ENCODE measurements around the gene SOX2.

Gene SOX2

DNA sequence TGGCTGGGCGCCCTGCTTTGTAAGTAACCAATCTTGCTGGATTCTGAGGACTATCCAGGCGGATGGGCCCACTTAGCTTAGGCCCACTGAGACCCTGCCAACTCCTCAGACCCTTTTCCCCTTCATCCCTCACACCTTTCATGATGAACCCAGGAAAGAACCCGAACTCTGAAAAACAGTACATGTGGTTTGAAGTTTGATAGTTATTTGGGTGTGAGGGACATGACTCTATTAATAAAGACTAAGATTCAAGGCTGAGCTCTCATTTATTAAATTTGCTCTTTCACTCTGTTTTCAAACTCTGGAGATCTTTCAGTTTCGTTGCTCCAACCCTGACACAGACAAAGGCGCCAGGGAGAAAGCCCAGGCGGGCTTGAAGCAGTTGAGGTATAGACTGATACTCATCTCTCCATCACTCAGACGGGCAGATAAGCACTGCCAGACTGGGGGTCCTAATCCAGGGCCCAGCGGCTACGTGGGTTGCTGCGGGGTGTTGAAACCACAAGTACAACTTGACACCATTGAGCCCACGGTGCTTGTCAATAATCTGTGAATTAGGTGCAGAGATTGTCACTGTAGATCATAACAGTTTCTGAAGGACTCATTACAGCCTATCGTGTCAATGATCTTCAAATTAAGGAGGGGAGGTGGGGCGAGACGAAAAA lies 7.2 kb upstream of the SOX2 start:
- no peak for DNase-seq (ENCODE audit: low spot score)
- in situ Hi-C loops (cut with MboI; ENCODE audit: low pct_unique_long_range_greater_than_20kb, low sequenced_read_pairs, unreplicated experiment) = loop anchor here (10.0 to 25.0 kb wide), 2 partner anchors 558 to 980 kb away; no protein-coding TSS in a partner anchor
- TF ChIP-seq, protein P1, sequence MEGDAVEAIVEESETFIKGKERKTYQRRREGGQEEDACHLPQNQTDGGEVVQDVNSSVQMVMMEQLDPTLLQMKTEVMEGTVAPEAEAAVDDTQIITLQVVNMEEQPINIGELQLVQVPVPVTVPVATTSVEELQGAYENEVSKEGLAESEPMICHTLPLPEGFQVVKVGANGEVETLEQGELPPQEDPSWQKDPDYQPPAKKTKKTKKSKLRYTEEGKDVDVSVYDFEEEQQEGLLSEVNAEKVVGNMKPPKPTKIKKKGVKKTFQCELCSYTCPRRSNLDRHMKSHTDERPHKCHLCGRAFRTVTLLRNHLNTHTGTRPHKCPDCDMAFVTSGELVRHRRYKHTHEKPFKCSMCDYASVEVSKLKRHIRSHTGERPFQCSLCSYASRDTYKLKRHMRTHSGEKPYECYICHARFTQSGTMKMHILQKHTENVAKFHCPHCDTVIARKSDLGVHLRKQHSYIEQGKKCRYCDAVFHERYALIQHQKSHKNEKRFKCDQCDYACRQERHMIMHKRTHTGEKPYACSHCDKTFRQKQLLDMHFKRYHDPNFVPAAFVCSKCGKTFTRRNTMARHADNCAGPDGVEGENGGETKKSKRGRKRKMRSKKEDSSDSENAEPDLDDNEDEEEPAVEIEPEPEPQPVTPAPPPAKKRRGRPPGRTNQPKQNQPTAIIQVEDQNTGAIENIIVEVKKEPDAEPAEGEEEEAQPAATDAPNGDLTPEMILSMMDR (IDR thresholded peaks at IDR 0.05; ENCODE audit: extremely low read depth, insufficient read depth, missing control alignments) = no peak

DNA sequence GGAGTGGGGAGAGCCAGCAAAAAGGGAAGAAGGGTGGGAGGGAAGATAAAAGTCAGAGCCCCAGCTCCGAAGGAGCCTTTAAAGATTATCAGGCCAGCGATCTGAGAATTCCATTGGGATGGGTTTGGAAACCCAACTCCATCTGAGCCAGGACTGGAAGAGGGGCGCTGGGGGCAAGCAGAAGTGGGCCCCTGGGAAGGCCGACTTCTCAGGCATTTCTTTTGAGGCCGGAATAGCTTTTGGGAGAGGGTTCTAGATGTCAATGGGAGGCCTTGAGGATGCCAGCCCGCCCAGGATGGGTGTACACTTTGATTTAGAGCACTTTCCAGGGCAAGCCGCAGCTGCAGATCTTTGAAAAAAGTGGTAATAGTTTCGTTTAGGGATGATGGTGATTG lies 6.6 kb upstream of the SOX2 start:
- TF ChIP-seq, protein P1 (IDR thresholded peaks at IDR 0.05; ENCODE audit: extremely low read depth, insufficient read depth, missing control alignments) = no peak
- in situ Hi-C loops (cut with MboI; ENCODE audit: low pct_unique_long_range_greater_than_20kb, low sequenced_read_pairs, unreplicated experiment) = loop anchor here (10.0 to 25.0 kb wide), 2 partner anchors 557 to 980 kb away; no protein-coding TSS in a partner anchor
- no peak for DNase-seq (ENCODE audit: low spot score)

DNA sequence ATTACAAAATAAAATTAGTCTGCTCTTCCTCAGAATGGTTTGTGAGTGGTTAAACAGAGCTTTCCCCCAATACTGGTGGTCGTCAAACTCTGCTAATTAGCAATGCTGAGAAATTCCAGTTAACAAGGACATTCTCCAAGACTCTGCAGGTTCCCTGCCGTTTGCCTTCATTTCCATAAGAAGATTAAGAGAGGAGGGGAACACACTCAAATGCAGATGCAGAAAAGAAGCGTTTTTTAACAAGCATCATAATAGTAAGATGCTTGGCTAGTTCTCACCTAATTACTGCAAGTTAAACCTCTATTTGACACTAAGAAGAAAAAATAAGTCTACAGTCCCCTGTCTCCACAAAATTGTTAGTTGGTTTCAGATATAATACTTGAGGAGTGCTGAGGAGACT lies 3.7 kb upstream of the SOX2 start:
- in situ Hi-C loops (cut with MboI; ENCODE audit: low pct_unique_long_range_greater_than_20kb, low sequenced_read_pairs, unreplicated experiment) = loop anchor here (10.0 to 25.0 kb wide), 2 partner anchors 554 to 977 kb away; no protein-coding TSS in a partner anchor
- DNase-seq (ENCODE audit: low spot score) = no peak
- TF ChIP-seq, protein P1 (IDR thresholded peaks at IDR 0.05; ENCODE audit: extremely low read depth, insufficient read depth, missing control alignments) = no peak

DNA sequence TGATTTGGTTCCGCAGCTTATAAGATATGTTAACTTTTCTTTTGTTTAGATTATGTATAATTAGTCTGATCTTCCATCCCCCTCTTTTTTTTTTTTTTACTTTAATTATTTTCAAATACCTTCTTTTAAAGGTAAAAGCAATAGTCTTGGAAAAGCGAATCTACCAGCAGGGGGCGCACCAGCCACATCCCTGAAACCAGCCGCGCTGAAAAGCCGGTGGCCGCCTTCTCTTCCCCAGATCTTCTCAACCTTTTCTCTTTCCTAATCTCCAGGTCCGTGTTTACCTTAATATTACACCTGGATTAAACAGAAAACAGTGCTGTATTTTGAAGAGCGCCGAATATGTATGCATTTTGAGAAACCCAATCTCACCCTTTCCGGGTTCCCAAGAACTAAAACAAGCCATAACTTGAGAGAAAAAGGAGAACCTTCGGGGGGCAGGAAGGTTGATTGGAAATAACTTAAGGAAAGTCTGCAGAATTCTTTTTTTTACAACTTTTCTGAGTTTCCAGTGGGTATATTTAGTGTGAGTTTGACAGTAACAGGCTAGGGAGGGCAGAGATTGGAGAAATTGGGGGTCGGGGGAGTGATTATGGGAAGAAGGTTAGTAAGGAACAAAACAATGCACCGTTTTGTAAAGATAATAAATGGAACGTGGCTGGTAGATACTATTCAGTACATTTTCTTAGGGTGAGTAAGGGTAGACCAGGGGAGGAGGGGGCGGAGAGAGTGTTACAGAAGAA lies 2.0 kb upstream of the SOX2 start:
- TF ChIP-seq, protein P1 (IDR thresholded peaks at IDR 0.05; ENCODE audit: extremely low read depth, insufficient read depth, missing control alignments) = peak; percentile 75
- peak; percentile 68 for DNase-seq (ENCODE audit: low spot score)
- in situ Hi-C loops (cut with MboI; ENCODE audit: low pct_unique_long_range_greater_than_20kb, low sequenced_read_pairs, unreplicated experiment) = loop anchor here (10.0 to 25.0 kb wide), 2 partner anchors 553 to 975 kb away; no protein-coding TSS in a partner anchor

DNA sequence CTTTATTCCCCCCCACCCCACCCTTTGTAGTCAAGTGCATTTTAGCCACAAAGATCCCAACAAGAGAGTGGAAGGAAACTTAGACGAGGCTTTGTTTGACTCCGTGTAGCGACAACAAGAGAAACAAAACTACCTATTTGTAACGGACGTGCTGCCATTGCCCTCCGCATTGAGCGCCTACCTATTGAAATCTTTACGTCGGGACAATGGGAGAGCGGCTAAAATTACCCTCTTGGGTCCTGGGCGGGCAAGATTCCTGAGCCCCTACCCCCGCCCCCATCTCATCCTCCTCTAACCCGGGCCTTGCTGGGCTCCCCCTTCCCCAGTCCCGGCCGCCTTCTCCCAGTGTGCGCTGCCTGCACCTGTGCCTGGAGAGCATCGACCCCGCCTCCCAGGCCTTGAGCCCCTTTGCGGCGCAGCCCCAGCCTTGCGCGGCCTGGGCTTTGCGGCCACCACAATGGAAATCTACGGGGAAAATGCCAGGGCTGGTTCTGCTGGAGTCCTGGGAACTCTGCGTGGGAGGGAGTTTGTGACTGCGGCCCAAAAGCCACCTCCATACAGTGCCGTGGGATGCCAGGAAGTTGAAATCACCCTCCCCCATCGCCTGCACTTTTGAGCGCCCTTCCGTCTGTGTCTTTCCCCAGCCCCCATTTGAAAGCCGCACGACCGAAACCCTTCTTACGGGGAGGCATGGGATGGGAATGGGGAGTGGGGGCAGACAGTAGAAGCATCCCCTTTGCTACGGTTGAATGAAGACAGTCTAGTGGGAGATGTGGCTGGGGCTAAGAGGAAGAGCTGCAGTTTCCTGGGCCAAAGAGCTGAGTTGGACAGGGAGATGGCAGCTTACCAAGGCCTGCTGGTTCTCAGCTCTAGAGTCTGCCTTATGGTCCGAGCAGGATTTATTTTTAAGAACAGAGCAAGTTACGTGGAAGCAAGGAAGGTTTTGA lies 1.1 kb upstream of the SOX2 start:
- DNase-seq (ENCODE audit: low spot score) = no peak
- in situ Hi-C loops (cut with MboI; ENCODE audit: low pct_unique_long_range_greater_than_20kb, low sequenced_read_pairs, unreplicated experiment) = loop anchor here (25.0 kb wide), 1 partner anchor 552 kb away; no protein-coding TSS in a partner anchor
- TF ChIP-seq, protein P1 (IDR thresholded peaks at IDR 0.05; ENCODE audit: extremely low read depth, insufficient read depth, missing control alignments) = no peak

DNA sequence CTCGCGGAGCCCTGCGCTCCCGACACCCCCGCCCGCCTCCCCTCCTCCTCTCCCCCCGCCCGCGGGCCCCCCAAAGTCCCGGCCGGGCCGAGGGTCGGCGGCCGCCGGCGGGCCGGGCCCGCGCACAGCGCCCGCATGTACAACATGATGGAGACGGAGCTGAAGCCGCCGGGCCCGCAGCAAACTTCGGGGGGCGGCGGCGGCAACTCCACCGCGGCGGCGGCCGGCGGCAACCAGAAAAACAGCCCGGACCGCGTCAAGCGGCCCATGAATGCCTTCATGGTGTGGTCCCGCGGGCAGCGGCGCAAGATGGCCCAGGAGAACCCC lies 464 bp downstream of the SOX2 start:
- TF ChIP-seq, protein P1 (IDR thresholded peaks at IDR 0.05; ENCODE audit: extremely low read depth, insufficient read depth, missing control alignments) = no peak
- in situ Hi-C loops (cut with MboI; ENCODE audit: low pct_unique_long_range_greater_than_20kb, low sequenced_read_pairs, unreplicated experiment) = loop anchor here (25.0 kb wide), 1 partner anchor 550 kb away; no protein-coding TSS in a partner anchor
- no peak for DNase-seq (ENCODE audit: low spot score)

All from GM13977 (cell line).